GM18505 (cell line): ENCODE data around the gene IL17RD.

Experiments used
- ATAC-seq: cut with Tn5 transposase; IDR thresholded peaks from one replicate; pipeline ENCODE4 v1.9.1; 2021; ENCODE audit not compliant: unreplicated experiment
- POLR2A ChIP-seq: IDR thresholded peaks from 4 replicates; pipeline ENCODE4 v1.6.1; 2011; ENCODE audit warnings: borderline replicate concordance; ENCODE audit not compliant: insufficient read depth, insufficient read length; ENCODE audit errors: extremely low read depth

IL17RD gene

GRCh38 chr3:57064572-57064971, 100.6 kb downstream of the IL17RD start:
- TF ChIP-seq POLR2A, result no peak
- no peak for ATAC-seq

- ATAC-seq, result no peak
- TF ChIP-seq POLR2A, result no peak
Measured at GRCh38 chr3:57064001-57064400, 101.2 kb downstream of the IL17RD start.

GRCh38 chr3:57063032-57063431, 102.1 kb downstream of the IL17RD start:
- no peak for ATAC-seq
- no peak for TF ChIP-seq POLR2A

- no peak for TF ChIP-seq POLR2A
- no peak for ATAC-seq
Measured at GRCh38 chr3:57062101-57062631, 103.0 kb downstream of the IL17RD start.

GRCh38 chr3:57061556-57061955, 103.6 kb downstream of the IL17RD start:
- TF ChIP-seq POLR2A, result no peak
- no peak for ATAC-seq

- no peak for ATAC-seq
- no peak for TF ChIP-seq POLR2A
Measured at GRCh38 chr3:57060089-57060821, 104.9 kb downstream of the IL17RD start, which contains the start of gene SPATA12. TSS of gene SPATA12 (plus strand) at chr3:57060664. CDS start at chr3:57073695, 13,031 bp downstream.

- ATAC-seq, result no peak
- TF ChIP-seq POLR2A, result no peak
Measured at GRCh38 chr3:57059411-57059810, 105.7 kb downstream of the IL17RD start.

GRCh38 chr3:57057351-57057750, 107.8 kb downstream of the IL17RD start:
- TF ChIP-seq POLR2A, result no peak
- no peak for ATAC-seq

- no peak for ATAC-seq
- no peak for TF ChIP-seq POLR2A
Measured at GRCh38 chr3:57053122-57053521, 112.0 kb downstream of the IL17RD start.

- TF ChIP-seq POLR2A, result no peak
- ATAC-seq, result no peak
Measured at GRCh38 chr3:57052662-57053061, 112.5 kb downstream of the IL17RD start.

GRCh38 chr3:57048728-57049127, 116.4 kb downstream of the IL17RD start:
- ATAC-seq, result no peak
- TF ChIP-seq POLR2A, result no peak

- no peak for ATAC-seq
- no peak for TF ChIP-seq POLR2A
Measured at GRCh38 chr3:57048052-57048671, 117.0 kb downstream of the IL17RD start.

GRCh38 chr3:57046101-57046765, 118.9 kb downstream of the IL17RD start:
- no peak for TF ChIP-seq POLR2A
- ATAC-seq, result no peak
